Aorta (tissue), 5 donors: Measurements from ENCODE around the gene ME3. TPM values are rescaled to one million over a fixed set of nuclear protein-coding genes. Genes with fewer than 3 reads are reported as not detected.

ENCODE experiments used
- ATAC-seq: fragments of 200-7000 bp; cut with Tn5 transposase; one replicate; pipeline ENCODE4 v1.9.1; 2022; ENCODE audit warnings: moderate library complexity; ENCODE audit not compliant: low FRiP score
- DNase-seq, 2 donors: peaks; one replicate each; pipeline ENCODE4 v3.0.0-alpha.2; 2020
- H3K27ac ChIP-seq, 2 donors: one replicate each; pipeline ENCODE4 v1.5.1; 2013; ENCODE audit warnings: low read length in 2 of 2, mild to moderate bottlenecking in 2 of 2, moderate library complexity in 2 of 2, control low read depth in 1 of 2, inconsistent platforms in 1 of 2, low read depth in 1 of 2
- H3K27me3 ChIP-seq, 2 donors: one replicate each; pipeline ENCODE4 v1.6.1; 2013; ENCODE audit warnings: control low read depth in 1 of 2, low read length in 1 of 2, mild to moderate bottlenecking in 1 of 2, moderate library complexity in 1 of 2; ENCODE audit not compliant: insufficient read depth in 2 of 2, control insufficient read depth in 1 of 2
- H3K36me3 ChIP-seq, 2 donors: one replicate each; pipeline ENCODE4 v1.6.1; 2013; ENCODE audit warnings: control low read depth in 1 of 2, low read length in 1 of 2, mild to moderate bottlenecking in 1 of 2; ENCODE audit not compliant: insufficient read depth in 2 of 2, control insufficient read depth in 1 of 2
- H3K4me1 ChIP-seq, 2 donors: one replicate each; pipeline ENCODE4 v1.6.1; 2013; ENCODE audit warnings: low read length in 2 of 2, control low read depth in 1 of 2, mild to moderate bottlenecking in 1 of 2, moderate library complexity in 1 of 2; ENCODE audit not compliant: insufficient read depth in 2 of 2, control insufficient read depth in 1 of 2
- H3K4me3 ChIP-seq, 2 donors: one replicate each; pipeline ENCODE4 v1.5.1; 2013; ENCODE audit warnings: low read length in 2 of 2, control low read depth in 1 of 2, mild to moderate bottlenecking in 1 of 2
- H3K9me3 ChIP-seq: one replicate; pipeline ENCODE4 v1.6.1; 2013; ENCODE audit warnings: mild to moderate bottlenecking, low read length; ENCODE audit not compliant: control insufficient read depth
- WGBS, 2 donors: extraction: QIAGEN DNeasy Blood & Tissue Kit; methylation state at CpG; one replicate each; pipeline ENCODE4 v1.1.7; 2013; 5-methylcytosine and 5-hydroxymethylcytosine counted together
- intact Hi-C, 2 donors: fragments of 100-400 bp; cut with DNase I; formaldehyde crosslinking; loops; one replicate each; pipeline versions ENCODE4 v1.14.2 to v1.15.0; 2022
- polyA plus RNA-seq, 2 donors: library from polyadenylated mRNA; stranded (reverse); fragments of 200-250 nt; gene quantifications; one replicate each; pipeline ENCODE4 v1.2.3, GENCODE V29; 2013
- total RNA-seq, 2 donors: library from RNA; stranded (reverse); fragmentation: NEBNext Ultra II Directional; extraction: Animal tissue kit (Norgen Biotek cat#: 25700); gene quantifications; one replicate each; pipeline ENCODE4 v1.2.1, GENCODE V29; 2021
- donor health status: healthy with polysubstance abuse.
- donor health status: Bipolar disorder and iron deficiency.
- donor health status: DM: no; HTN: no; CAD: no.
- donor health status: DM: no; HTN: no; CAD: no.
- donor health status: DM: yes; HTN: yes; CAD: no.

ME3 gene
- total and polyA plus RNA-seq, 4 donors, result 9.5 to 41.0 (median 28.6) TPM

GRCh38 chr11:86627776-86628455 is 44.5 kb downstream of the ME3 start:
- peaks cover 9 to 15% of the 10 kb centered on the region in 2 donors for H3K4me1 ChIP-seq
- H3K4me3 ChIP-seq, result no peak overlapping the region
- intact Hi-C loops, result no loop called here
- H3K9me3 ChIP-seq, result no peaks in the 10 kb centered on the region
- H3K27ac ChIP-seq, result peak overlapping the region; percentile 81 to 95
- no peaks in the 10 kb centered on the region for H3K36me3 ChIP-seq
- no peaks in the 10 kb centered on the region for H3K27me3 ChIP-seq
- ATAC-seq (peak; percentile 80), DNase-seq (peak; percentile 85 to 86)
- 27 to 29% methylated on average over 7 of the region's 7 CpGs for WGBS, 2 donors

GRCh38 chr11:86625981-86626380 is 46.4 kb downstream of the ME3 start:
- Histone ChIP-seq H3K4me1 (peaks cover 9 to 20% of the 10 kb centered on the region in 2 donors), H3K27ac (peak overlapping the region in 1 of 2 donors; percentile 51), H3K4me3 (no peak overlapping the region), H3K27me3 (no peaks in the 10 kb centered on the region), H3K36me3 (no peaks in the 10 kb centered on the region), H3K9me3 (no peaks in the 10 kb centered on the region)
- 89 to 90% methylated on average over 2 of the region's 2 CpGs for WGBS, 2 donors
- intact Hi-C loops, result no loop called here
- ATAC-seq (no peak), DNase-seq (no peak)

GRCh38 chr11:86625544-86625943 is 46.9 kb downstream of the ME3 start:
- Histone ChIP-seq H3K27ac (no peak overlapping the region), H3K9me3 (no peaks in the 10 kb centered on the region), H3K4me1 (peaks cover 9 to 22% of the 10 kb centered on the region in 2 donors), H3K27me3 (no peaks in the 10 kb centered on the region), H3K4me3 (no peak overlapping the region), H3K36me3 (no peaks in the 10 kb centered on the region)
- intact Hi-C loops, result no loop called here
- 78 to 84% methylated on average over 2 of the region's 2 CpGs for WGBS, 2 donors
- ATAC-seq (no peak), DNase-seq (no peak)

GRCh38 chr11:86624366-86624765 is 48.0 kb downstream of the ME3 start:
- Histone ChIP-seq H3K4me3 (no peak overlapping the region), H3K27me3 (no peaks in the 10 kb centered on the region), H3K9me3 (no peaks in the 10 kb centered on the region), H3K4me1 (peaks cover 6 to 18% of the 10 kb centered on the region in 2 donors), H3K36me3 (no peaks in the 10 kb centered on the region), H3K27ac (no peak overlapping the region)
- no peak for ATAC-seq
- DNase-seq, result no peak
- intact Hi-C loops, result no loop called here
- 60 to 64% methylated on average over 3 of the region's 3 CpGs for WGBS, 2 donors

GRCh38 chr11:86623736-86624135 is 48.7 kb downstream of the ME3 start:
- intact Hi-C loops, result no loop called here
- H3K27me3 ChIP-seq, result no peaks in the 10 kb centered on the region
- peaks cover 6 to 18% of the 10 kb centered on the region in 2 donors for H3K4me1 ChIP-seq
- no peak overlapping the region for H3K27ac ChIP-seq
- DNase-seq, result no peak
- no peaks in the 10 kb centered on the region for H3K36me3 ChIP-seq
- no peak overlapping the region for H3K4me3 ChIP-seq
- WGBS, 2 donors, result 89 to 91% methylated on average over 4 of the region's 4 CpGs
- ATAC-seq, result no peak
- no peaks in the 10 kb centered on the region for H3K9me3 ChIP-seq

GRCh38 chr11:86623041-86623621 is 49.3 kb downstream of the ME3 start:
- ATAC-seq, result no peak

GRCh38 chr11:86621854-86622253 is 50.6 kb downstream of the ME3 start:
- WGBS, 2 donors, result 94 to 95% methylated on average over 3 of the region's 3 CpGs
- intact Hi-C loops, result no loop called here
- peaks cover 4 to 13% of the 10 kb centered on the region in 2 donors for H3K4me1 ChIP-seq

More at GRCh38 chr11:86623041-86623621, 49.3 kb downstream of the ME3 start:
- DNase-seq, result no peak
- no peaks in the 10 kb centered on the region for H3K36me3 ChIP-seq
- H3K4me1 ChIP-seq, result peaks cover 4 to 18% of the 10 kb centered on the region in 2 donors
- H3K27me3 ChIP-seq, result no peaks in the 10 kb centered on the region
- WGBS, 2 donors, result 68 to 77% methylated on average over 4 of the region's 4 CpGs
- H3K9me3 ChIP-seq, result no peaks in the 10 kb centered on the region
- H3K27ac ChIP-seq, result no peak overlapping the region
- no peak overlapping the region for H3K4me3 ChIP-seq
- intact Hi-C loops, result no loop called here

GRCh38 chr11:86620891-86621521 is 51.4 kb downstream of the ME3 start:
- H3K4me1 ChIP-seq, result peaks cover 4 to 10% of the 10 kb centered on the region in 2 donors
- 5 to 10% methylated on average over 2 of the region's 2 CpGs for WGBS, 2 donors
- no peaks in the 10 kb centered on the region for H3K9me3 ChIP-seq

More at GRCh38 chr11:86621854-86622253, 50.6 kb downstream of the ME3 start:
- Histone ChIP-seq H3K27ac (peak overlapping the region in 1 of 2 donors; percentile 51), H3K27me3 (no peaks in the 10 kb centered on the region), H3K9me3 (no peaks in the 10 kb centered on the region), H3K36me3 (no peaks in the 10 kb centered on the region), H3K4me3 (no peak overlapping the region)
- no peak for ATAC-seq
- DNase-seq, result no peak

More at GRCh38 chr11:86620891-86621521, 51.4 kb downstream of the ME3 start:
- H3K4me3 ChIP-seq, result no peak overlapping the region
- no peaks in the 10 kb centered on the region for H3K27me3 ChIP-seq
- H3K36me3 ChIP-seq, result no peaks in the 10 kb centered on the region
- ATAC-seq (peak; percentile 79), DNase-seq (no peak)
- intact Hi-C loops, result no loop called here
- H3K27ac ChIP-seq, result peak overlapping the region in 1 of 2 donors; percentile 74
